IPS DF 4.7 (cell line): ENCODE data around the gene ZBTB8A.
"Not testable (repeated sequence)": the region's sequence is repeated elsewhere in the genome, so short reads cannot be mapped to it uniquely, and the experiment has no call there.

Experiments used
- DNase-seq: peaks from one replicate; pipeline ENCODE4 v3.0.0-alpha.2; 2013; ENCODE audit warnings: low spot score; ENCODE audit errors: extremely low read depth

The ZBTB8A gene

GRCh38 chr1:32538887-32539583, at the start of gene ZBTB8A:
TSS of gene ZBTB8A (plus strand) at chr1:32539427. CDS start at chr1:32592932, 53,505 bp downstream.
- DNase-seq = no peak

DNA sequence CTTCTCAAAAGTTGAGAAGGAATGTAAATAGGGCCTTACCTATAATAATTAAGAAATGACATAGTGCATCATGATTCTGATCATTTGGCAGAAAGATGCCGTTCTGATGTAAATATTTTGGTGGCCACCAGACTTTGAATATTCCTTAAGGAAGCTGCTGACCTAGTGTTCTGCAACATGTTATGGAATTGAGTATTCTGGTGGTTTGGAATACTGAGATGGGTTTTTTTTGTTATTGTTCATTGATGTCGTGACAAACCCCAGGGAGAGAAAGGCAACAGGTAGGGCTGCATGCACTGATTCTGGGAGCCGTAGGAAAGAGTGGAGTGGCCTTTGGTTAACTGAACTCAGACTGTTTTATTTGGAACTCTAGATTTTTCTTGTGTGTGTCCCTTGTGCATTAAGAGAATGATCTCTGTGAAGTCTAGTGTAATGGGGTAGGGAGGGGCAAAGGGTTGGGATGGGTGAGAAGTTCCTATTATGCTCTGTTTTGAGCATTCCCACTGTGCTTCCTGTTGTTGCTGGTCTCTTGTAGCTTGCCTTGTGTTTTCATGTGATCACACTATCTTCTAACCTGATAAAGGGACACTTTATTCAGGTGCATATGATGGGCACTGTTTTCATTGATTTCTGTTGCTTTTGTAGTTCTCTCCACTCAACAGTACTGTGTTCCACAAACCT, 49.3 kb upstream of the ZBTB8A start:
- no peak for DNase-seq

DNA sequence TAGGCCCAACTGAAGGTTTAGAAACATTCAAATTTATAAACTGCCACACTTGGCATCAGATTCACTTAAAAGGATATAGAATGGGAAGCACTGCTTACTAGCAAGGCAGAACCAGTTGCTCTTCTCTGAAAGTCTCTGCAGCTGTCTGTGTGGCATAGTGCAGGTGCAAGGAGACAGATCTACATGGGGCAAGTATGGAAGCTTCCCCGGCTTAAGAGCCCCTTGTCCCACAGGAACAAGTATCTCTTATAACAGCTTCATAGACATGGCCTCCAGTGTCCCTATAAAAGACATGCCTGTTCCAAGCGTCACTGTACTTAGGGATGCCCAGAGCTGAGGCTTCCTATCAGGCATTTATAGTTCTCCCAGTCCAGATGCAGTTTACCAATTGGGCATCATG, 47.8 kb upstream of the ZBTB8A start:
- DNase-seq = no peak

GRCh38 chr1:32494196-32494595, 45.0 kb upstream of the ZBTB8A start:
- DNase-seq = no peak

GRCh38 chr1:32494711-32495337, 44.4 kb upstream of the ZBTB8A start:
- DNase-seq = no peak

DNA sequence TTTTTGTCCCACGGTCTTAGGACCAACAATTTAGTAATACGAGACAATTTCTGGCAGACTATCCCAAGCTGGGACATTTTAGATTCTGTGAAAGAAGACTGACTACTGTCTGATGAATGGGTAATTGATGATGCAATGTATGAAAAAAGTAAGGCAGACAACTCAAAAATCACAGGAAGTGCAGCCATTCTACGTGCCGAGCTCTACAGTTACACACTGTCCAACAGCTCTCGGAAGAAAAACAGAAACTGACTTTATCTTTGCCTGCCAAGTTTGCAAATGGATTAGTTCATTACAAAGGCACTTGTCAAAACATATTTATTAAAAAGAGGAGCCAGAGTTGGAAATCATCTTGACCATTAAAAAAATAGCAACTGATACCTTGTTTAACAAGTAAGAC, 43.1 kb upstream of the ZBTB8A start:
- no peak for DNase-seq

DNA sequence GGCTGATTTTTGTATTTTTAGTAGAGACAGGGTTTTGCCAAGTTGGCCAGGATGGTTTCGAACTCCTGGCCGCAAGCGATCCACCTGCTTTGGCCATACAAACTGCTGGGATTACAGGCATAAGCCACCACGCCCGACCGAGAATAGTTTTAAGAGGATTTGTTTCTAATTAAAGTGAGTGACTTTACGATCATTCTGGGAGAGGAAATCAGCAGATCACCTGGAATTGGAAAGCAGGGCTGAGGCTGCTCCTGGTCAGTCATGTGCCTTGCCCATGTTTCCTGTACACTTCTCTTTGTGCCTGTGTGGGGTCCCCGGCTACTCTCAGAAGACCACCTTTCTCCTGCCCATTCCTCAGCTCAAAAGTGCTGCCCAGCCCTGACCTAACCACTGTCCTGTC, 40.5 kb upstream of the ZBTB8A start:
- DNase-seq = no peak

- no peak for DNase-seq
Observed at GRCh38 chr1:32500387-32501209, 38.6 kb upstream of the ZBTB8A start.

- DNase-seq = no peak
Observed at GRCh38 chr1:32501865-32502264, 37.4 kb upstream of the ZBTB8A start.

GRCh38 chr1:32503153-32503552, 36.1 kb upstream of the ZBTB8A start:
- no peak for DNase-seq

DNA sequence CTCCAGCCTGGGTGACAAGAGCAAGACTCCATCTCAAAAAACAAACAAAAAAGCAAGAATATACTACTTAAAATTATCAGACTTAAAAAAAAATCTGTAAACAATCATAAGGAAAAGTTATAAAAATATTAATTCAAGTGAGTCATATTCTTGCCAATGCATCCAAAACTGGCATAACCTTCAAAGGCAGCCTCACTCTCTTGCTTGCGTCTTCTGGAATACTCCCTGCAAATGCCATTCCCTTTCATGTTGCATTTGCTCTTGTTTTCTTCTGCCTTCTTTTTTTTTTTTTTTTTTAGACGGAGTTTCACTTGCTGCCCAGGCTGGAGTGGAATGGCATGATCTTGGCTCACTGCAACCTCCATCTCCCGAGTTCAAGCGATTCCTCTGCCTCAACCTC, 32.2 kb upstream of the ZBTB8A start:
- no peak for DNase-seq

DNA sequence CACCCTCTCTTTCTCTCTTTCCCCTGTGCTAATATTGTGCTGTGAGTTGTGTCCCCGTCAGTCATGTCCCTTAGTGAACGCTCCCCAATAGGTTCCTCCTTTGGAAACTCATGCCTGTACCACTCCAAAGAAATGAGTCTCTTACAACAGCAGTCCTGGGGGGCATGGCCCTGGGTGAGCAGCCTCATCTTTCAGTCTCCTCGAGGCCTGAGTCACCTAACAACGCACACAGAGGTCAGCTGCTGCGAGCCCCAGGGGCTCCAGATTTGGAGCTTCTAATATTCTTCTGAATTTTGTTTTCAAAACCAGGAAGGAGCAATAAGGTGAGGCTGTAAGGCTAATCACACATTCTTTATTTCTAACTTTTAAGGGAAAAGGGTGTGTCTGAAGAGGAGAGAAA, 30.5 kb upstream of the ZBTB8A start:
- no peak for DNase-seq

DNA sequence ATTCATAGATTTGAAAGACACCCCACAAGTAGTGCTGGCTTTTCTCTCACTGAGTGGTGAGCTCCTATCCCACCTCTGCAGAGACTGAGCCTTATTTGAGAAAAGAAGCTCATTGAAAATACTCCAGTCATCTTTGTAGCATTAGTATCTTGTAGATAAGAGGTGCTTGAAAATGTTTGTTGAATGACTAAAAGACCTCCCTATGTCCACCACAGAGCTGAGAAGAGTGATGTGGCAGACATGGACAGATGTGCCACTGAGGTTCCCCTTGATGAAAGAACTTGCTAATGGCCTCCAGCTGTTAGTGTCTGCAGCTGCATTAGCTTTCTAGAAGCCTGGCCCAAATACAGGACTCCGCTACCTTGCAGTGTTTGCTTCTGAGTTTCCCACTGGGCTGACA, 29.3 kb upstream of the ZBTB8A start:
- DNase-seq = no peak

- DNase-seq = no peak
Observed at GRCh38 chr1:32516402-32516801, 22.8 kb upstream of the ZBTB8A start.

- no peak for DNase-seq
Observed at GRCh38 chr1:32518976-32519375, 20.3 kb upstream of the ZBTB8A start.

DNA sequence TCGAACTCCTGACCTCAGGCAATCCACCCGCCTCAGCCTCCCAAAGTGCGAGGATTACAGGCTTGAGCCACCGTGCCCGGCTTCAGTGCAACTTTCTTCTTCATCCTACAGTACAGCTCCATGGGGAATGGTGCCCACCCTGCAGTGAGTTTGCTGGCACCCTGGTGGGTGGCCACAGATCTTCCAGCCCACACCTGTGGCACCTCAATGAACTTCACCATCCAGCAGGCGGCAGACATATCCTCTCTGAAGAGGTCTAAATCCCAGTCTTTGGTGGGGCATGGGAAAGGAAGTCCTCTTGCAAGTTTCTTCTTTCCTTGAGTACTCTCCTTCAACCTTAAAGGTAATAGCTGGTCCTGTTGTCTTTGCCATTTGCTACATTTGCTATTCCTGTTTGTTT, 18.1 kb upstream of the ZBTB8A start:
- DNase-seq = no peak

DNA sequence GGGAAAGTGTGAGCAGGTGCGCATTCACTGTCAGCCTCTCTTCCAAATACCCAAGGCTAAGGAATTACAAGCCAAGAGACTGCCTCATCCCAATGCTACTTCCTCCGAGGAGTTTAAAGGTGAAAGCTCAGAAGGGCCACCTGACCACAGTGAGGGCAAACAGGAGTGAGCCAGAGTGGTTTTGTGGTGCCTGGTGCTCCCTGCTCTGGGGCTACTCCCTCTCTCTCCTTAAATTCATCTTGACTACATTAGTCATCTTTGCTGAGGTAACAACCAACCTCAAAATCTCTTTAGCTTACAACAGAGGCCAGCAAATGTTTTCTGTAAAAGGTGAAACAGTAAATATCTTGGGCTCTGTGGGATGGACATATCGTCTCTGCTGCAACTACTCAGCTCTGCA, 14.2 kb upstream of the ZBTB8A start:
- DNase-seq = no peak

- DNase-seq = no peak
Observed at GRCh38 chr1:32525661-32526444, 13.4 kb upstream of the ZBTB8A start.

DNA sequence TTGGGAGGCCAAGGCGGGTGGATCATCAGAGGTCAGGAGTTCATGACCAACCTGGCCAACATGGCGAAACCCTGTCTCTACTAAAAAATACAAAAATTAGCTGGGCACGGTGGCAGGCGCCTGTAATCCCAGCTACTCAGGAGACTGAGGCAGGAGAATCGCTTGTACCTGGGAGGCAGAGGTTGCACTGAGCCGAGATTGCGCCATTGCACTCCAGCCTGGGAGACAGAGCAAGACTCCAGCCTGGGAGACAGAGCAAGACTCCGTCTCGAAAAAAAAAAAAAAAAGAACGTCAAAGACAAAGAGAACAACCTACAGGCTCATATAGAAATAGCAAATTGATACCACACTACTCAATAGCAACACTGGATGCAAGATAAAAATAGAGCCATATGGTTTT, 10.7 kb upstream of the ZBTB8A start:
- not testable (repeated sequence) for DNase-seq

DNA sequence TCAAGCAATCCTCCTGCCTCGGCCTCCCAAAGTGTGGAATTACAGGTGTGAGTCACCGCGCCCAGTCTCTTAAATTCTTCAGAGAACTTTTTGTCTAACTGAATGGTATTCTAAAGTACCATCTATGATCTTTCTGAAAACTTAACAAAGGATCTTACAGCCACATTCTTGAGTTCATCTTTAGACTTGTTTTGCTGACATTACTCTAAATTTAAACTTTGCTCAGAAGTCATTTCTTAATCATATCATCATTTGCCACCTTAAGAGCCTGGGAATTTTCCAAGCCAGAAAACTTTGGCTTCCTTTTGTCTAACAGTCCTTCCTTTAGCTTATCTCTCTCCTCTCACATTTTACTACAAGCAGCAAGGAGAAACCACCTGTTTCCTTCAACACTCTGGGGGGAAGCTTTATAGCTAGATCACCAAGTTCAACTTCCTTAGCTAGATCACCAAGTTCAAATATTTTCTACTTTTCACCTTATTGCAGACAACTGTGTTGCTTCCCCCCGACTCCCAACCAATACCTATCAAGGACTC, 5.4 kb upstream of the ZBTB8A start:
- no peak for DNase-seq

GRCh38 chr1:32536117-32536516, 3.1 kb upstream of the ZBTB8A start:
- DNase-seq = no peak
